ENCODE results near the gene MUTYH.

The MUTYH gene

DNA sequence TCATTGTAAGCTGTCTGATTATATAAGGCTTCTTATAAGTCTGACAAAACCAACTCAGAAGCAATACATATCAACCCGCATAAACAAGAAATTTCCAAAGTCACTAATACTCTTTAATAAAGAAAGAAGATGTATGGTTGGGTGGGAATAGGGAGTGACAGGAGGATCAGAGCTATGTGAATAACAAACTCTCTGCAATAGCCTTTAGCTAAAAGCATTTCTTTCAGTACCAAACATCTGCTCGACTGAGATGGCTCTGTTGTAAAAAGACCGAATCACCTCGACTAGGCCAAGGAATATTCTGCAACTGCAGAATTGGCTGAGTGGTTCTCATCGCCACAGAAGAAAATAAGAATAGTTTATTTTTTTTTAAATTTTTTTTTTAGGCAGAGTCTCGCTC lies 39.3 kb upstream of the MUTYH start:
- TF ChIP-seq, protein P1, sequence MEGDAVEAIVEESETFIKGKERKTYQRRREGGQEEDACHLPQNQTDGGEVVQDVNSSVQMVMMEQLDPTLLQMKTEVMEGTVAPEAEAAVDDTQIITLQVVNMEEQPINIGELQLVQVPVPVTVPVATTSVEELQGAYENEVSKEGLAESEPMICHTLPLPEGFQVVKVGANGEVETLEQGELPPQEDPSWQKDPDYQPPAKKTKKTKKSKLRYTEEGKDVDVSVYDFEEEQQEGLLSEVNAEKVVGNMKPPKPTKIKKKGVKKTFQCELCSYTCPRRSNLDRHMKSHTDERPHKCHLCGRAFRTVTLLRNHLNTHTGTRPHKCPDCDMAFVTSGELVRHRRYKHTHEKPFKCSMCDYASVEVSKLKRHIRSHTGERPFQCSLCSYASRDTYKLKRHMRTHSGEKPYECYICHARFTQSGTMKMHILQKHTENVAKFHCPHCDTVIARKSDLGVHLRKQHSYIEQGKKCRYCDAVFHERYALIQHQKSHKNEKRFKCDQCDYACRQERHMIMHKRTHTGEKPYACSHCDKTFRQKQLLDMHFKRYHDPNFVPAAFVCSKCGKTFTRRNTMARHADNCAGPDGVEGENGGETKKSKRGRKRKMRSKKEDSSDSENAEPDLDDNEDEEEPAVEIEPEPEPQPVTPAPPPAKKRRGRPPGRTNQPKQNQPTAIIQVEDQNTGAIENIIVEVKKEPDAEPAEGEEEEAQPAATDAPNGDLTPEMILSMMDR (IDR thresholded peaks at IDR 0.05; ENCODE audit: low read depth, low read length): no peak

DNA sequence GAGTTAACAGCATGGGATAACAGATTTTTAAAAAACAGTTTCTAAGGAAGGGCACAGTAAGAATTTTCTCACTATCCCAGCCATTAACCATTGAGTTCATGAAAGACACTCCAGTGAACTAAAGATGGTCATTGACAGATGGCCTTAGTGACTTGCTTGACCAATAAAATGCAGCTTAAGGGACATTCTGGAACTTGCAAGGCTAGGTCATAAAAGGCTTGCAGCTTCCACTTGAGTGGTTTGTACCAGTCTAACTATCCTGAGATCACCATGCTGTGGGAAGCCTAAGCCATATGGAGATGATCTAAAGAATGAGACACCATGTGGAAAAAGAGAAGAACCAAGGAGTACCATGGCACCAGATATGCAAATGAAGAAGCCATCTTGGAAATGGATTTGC lies 37.9 kb upstream of the MUTYH start:
- TF ChIP-seq, protein P1 (IDR thresholded peaks at IDR 0.05; ENCODE audit: low read depth, low read length): no peak

More for the DNA sequence above, 39.3 kb upstream of the MUTYH start:
- no peak for DNase-seq (ENCODE audit: extremely low read depth, low read depth)

DNA sequence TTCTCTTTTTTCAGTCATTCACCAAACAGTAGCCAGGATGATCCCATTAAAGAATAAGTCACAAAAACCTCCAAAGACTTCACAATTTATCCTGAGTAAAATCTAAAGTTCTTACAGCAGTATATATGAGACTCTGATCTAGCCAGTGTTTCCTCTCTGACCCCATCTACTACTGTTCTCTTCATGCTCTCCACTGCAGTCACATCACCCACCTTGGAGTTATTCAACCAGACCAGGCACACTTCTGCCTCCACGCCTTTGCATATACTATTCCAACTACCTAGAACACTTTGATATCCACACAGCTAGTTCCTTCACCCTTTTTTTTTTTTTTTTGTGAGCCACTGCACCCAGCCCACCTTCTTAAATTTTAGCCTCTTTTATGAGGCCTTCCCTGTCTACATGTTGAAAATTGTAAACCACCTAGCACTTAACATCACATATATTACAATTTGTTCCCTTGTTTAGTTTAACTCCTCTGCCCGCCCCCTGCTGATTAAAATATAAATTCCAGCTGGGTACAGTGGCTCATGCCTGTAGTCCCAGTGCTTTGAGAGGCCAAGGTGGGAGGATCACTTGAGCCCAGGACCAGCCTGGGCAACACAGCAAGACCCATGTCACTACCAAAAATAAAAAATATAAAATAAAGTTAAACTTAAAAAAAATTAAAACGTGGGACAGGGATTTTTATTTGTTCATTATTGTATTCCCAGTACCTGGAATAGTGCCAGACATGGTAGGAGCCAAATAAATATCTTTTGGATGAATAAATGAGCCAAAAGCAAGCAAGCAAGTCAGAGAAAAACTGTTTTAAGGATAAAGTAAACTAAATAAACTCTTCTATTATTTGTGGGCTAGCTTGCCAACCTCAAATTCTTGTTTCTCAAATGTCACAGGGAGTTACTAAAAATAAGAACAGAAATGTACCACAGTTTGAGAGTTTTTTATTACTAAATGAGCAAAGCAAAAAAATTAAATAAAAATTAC lies 35.2 kb upstream of the MUTYH start:
- DNase-seq (ENCODE audit: extremely low read depth, low read depth): peak; percentile 19
- TF ChIP-seq, protein P1 (IDR thresholded peaks at IDR 0.05; ENCODE audit: low read depth, low read length): no peak; the same call in none of the 2 replicates

More for the DNA sequence above, 37.9 kb upstream of the MUTYH start:
- DNase-seq (ENCODE audit: extremely low read depth, low read depth): no peak

DNA sequence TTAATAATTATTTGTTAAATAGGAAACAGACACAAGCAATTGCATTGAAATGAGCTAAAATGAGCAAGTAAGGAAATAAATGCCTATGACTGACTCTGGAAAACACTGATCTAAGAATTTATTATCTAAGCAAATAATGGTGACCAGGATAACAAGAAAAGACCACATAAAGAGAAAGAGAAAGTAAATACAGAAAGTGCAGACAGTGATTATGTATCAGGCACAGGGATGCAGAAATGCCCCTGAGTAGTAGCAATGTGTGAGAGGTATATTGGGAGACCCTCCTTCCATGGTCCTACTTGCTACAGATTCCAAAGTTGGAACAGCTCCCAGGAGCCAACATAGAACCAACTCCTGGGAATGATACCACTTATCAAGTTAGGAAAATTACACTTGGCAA lies 33.3 kb upstream of the MUTYH start:
- TF ChIP-seq, protein P1 (IDR thresholded peaks at IDR 0.05; ENCODE audit: low read depth, low read length): no peak
- DNase-seq (ENCODE audit: extremely low read depth, low read depth): no peak

DNA sequence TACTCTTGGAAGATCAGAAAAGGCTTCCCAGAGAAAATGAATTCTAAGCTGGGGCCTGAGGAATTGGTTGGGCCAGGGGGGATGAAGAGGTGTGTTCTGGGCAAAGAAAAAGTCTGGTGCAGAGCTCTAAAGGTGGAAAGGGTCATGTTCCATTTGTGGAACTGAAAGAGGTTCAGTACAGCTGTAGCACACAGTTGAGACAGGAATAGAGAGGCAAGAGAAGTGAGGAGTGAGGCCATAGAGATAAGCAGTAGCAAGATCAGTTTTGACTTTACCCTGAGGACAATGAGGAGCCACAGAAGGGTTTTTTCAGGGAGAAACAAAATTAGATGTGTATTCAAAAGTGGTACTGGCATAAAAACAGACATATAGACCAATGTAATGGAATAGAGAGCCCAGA lies 30.3 kb upstream of the MUTYH start:
- no peak for DNase-seq (ENCODE audit: extremely low read depth, low read depth)
- TF ChIP-seq, protein P1 (IDR thresholded peaks at IDR 0.05; ENCODE audit: low read depth, low read length): no peak

DNA sequence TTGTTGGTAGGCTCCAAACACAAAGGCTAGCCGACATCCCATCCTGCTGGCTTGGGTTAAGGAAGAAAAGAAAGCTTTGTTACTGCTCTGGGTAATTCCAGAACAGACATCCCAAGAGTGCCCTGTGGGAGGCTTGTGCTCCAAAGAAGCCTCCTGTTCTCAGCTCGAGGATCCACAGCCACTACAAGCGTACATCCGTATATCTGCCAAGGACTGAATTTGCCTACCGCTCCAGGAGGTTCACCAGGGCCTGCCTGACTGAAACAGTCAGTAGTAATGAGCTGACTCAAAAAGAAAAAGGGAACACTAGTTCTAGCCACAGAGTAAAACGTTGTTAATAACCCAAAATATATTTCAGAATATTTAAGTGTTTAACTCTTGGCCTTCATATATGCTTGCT lies 24.8 kb upstream of the MUTYH start:
- TF ChIP-seq, protein P1 (IDR thresholded peaks at IDR 0.05; ENCODE audit: low read depth, low read length): no peak
- DNase-seq (ENCODE audit: extremely low read depth, low read depth): no peak

DNA sequence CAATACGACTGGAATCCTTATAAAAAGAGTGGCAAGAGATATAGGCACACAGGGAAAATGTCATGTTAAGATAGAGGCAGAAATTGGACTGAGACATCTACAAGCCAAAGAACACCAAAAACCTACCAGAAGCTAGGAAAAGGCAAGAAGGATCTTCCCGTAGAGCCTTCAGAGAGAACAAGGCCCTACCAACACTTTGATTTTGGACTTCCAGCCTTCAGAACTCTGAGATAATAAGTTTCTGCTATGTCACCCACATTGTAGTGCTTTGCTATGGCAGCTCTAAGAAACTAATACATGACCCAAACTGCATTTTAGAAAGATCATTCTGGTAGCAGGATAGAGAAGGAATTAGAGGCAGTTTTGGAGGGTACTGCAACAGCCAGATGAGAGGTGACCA lies 24.1 kb upstream of the MUTYH start:
- TF ChIP-seq, protein P1 (IDR thresholded peaks at IDR 0.05; ENCODE audit: low read depth, low read length): no peak
- no peak for DNase-seq (ENCODE audit: extremely low read depth, low read depth)

DNA sequence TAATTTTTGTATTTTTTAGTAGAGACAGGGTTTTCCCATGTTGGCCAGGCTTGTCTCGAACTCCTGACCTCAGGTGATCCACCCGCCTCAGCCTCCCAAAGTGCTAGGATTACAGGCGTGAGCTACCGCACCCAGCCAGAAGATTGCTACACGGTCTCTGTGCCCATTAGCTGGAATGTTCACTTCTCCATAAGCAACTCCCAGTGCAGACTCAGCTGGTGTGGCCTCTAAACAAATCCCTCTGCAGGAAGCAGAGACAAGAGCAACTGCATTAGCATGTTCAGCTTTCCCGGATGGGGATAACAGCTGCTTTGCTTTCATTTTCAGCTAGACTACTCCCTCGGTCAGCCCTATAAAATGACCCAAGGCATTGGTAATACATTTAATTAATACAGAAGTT lies 20.7 kb upstream of the MUTYH start:
- DNase-seq (ENCODE audit: extremely low read depth, low read depth): peak; percentile 50
